Measurements from ENCODE around the gene NISCH.

GRCh38 chr3:52407779-52408178 lies 47.6 kb upstream of the NISCH start:
- no peak for TF ChIP-seq POLR2A (IDR thresholded peaks at IDR 0.05; ENCODE audit: control extremely low read depth in 1 of 2, low read depth in 2 of 2, low read length in 2 of 2)
- no peak for TF ChIP-seq CTCF (IDR thresholded peaks at IDR 0.05; ENCODE audit: control extremely low read depth in 1 of 3, insufficient read depth in 1 of 3, low read depth in 1 of 3, low read length in 3 of 3)

All from H1 (cell line).